Progenitor cell of endocrine pancreas (in vitro differentiated cells): ENCODE results near the gene POLE4. TPM values are rescaled to one million over a fixed set of nuclear protein-coding genes. Genes with fewer than 3 reads are reported as not detected.

ENCODE experiments used
- DNase-seq: peaks from one replicate; pipeline ENCODE4 v3.0.0; 2021; ENCODE audit warnings: low spot score; ENCODE audit not compliant: unreplicated experiment
- H3K27ac Mint-ChIP-seq: 2 replicates; pipeline ENCODE4 v1.8.0; 2021; ENCODE audit warnings: mild to moderate bottlenecking, moderate library complexity, mixed read lengths
- H3K27me3 Mint-ChIP-seq: 2 replicates; pipeline ENCODE4 v1.8.0; 2021; ENCODE audit warnings: mixed read lengths
- H3K36me3 Mint-ChIP-seq: 2 replicates; pipeline ENCODE4 v1.8.0; 2022; ENCODE audit warnings: mixed read lengths; ENCODE audit not compliant: insufficient read depth
- H3K4me1 Mint-ChIP-seq: 2 replicates; pipeline ENCODE4 v1.8.0; 2021; ENCODE audit warnings: low read depth, mixed read lengths
- H3K4me3 Mint-ChIP-seq: 2 replicates; pipeline ENCODE4 v1.8.0; 2021; ENCODE audit warnings: low read depth, mild to moderate bottlenecking, moderate library complexity, mixed read lengths
- H3K9me3 Mint-ChIP-seq: 2 replicates; pipeline ENCODE4 v1.8.0; 2021; ENCODE audit warnings: low read depth, mixed read lengths
- total RNA-seq: library from RNA; stranded (reverse); gene quantifications from 2 replicates; pipeline ENCODE4 v1.2.1, GENCODE V29; 2021
- TF ChIP-seq, protein P1 (sequence below): fragments of 200-600 bp; sonication (generic); IDR thresholded peaks from one replicate; pipeline ENCODE4 v1.5.0; 2021; ENCODE audit warnings: antibody characterized with exemption, mild to moderate bottlenecking; ENCODE audit not compliant: unreplicated experiment

Gene POLE4
- total RNA-seq, 1 donor from 2014 or later, result 27.7 TPM

DNA sequence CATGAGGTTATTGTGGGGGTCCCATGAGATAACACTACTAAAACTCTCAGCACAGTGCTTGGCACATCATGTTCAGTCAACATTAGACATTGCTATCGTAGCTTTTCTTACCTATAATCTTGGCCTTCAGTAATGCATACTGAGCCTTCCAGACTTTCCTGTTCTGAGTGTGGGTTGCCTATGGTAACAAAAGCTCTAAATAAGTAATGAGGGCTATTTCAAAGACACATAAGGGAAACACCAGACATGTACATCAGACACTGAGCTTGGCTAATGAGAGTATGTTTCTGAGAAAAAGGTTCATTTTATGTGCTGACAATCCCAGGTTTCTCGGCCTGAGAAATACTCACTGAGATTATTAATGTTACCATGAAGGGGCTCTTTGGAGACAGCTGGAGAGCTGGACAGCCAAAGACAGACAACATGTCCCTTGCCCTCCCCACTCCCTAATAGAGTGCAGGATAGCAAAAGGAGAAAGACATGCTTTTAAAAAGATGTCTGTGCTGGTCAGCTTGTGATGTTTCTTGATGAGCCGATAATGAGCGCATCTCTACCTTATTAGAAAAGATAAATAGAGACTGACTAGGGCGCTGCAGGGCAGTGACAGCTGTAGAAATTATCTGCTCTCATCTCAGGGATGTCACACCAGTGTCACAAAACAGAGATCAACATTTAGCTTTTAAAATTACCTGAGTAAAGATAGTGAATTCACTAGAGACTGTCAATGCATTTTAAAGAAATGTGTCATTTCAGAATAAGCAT lies 25.4 kb downstream of the POLE4 start:
- no peaks in the 10 kb centered on the region for H3K27me3 Mint-ChIP-seq
- H3K4me1 Mint-ChIP-seq, result no peaks in the 10 kb centered on the region
- TF ChIP-seq, protein P1, sequence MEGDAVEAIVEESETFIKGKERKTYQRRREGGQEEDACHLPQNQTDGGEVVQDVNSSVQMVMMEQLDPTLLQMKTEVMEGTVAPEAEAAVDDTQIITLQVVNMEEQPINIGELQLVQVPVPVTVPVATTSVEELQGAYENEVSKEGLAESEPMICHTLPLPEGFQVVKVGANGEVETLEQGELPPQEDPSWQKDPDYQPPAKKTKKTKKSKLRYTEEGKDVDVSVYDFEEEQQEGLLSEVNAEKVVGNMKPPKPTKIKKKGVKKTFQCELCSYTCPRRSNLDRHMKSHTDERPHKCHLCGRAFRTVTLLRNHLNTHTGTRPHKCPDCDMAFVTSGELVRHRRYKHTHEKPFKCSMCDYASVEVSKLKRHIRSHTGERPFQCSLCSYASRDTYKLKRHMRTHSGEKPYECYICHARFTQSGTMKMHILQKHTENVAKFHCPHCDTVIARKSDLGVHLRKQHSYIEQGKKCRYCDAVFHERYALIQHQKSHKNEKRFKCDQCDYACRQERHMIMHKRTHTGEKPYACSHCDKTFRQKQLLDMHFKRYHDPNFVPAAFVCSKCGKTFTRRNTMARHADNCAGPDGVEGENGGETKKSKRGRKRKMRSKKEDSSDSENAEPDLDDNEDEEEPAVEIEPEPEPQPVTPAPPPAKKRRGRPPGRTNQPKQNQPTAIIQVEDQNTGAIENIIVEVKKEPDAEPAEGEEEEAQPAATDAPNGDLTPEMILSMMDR, result no peak
- no peak overlapping the region for H3K27ac Mint-ChIP-seq
- no peak overlapping the region for H3K4me3 Mint-ChIP-seq
- no peak for DNase-seq
- peaks cover 10% of the 10 kb centered on the region for H3K9me3 Mint-ChIP-seq
- H3K36me3 Mint-ChIP-seq, result peaks cover 4% of the 10 kb centered on the region

DNA sequence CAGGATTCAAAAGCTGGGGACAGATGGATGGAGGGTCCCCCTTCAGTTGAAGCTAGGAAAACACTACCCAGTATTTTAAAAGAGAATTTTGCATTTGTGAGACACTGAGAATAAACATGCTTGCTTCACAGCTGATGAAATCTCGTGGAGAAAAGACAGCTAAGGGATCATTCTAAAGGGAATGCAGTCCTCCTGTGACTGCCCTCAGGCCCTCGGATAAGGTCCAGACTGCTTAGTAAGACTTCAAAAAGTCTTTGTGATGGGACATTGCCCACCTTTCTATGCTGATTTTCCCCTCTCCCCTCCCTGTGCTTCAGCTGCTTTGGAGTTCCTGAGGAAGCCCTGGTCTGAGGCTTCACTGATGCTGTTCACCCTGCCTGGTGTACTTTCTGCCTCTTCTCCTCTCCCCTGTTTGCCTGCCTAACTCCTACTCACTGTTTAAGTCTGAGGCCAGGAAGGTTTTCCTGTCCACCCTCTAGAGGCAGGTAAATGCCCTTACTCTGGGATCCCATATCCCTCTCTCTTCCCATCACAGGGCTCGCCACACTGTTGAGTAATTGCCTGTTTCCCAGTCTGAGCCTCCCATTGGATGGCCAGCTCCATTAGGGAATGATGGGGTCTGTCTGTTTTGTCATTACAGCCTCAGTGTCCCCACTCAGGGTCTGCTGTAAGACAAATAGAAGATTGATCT lies 26.6 kb downstream of the POLE4 start:
- TF ChIP-seq, protein P1, result no peak

DNA sequence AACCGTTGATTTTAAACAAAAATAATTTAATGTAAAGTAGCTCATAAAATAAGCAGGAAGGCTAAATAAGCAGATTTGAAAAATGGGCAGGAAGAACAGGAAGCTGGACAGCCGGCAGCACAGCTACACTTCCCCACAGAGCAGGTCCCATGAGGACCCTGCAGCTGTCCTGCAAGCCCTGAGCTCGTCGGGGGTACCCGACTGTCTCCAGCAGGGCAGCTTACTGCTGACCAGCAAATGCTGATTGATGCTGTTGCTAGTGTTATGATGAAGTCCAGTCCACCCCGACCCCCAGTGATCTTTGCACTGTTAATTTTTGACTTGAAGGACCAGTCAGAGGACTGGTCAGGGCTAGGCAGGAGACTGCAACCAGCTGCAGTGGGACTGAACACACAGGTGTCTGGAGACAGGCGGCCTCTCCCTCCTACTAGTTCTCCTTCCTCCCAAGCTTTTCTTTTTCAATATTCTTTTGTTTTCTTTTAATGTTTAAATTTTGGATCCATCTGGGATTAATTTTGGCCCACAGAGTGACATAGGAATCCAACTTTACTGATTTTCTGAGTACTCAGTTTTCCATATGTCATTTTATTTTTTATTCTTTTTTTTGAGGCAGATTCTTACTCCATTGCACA lies 27.7 kb downstream of the POLE4 start:
- no peak overlapping the region for H3K27ac Mint-ChIP-seq
- H3K4me1 Mint-ChIP-seq, result peaks cover 1% of the 10 kb centered on the region

More for the DNA sequence above, 26.6 kb downstream of the POLE4 start:
- Mint-ChIP-seq H3K27me3 (no peaks in the 10 kb centered on the region), H3K4me3 (no peak overlapping the region), H3K4me1 (no peaks in the 10 kb centered on the region), H3K27ac (no peak overlapping the region), H3K36me3 (peaks cover 4% of the 10 kb centered on the region), H3K9me3 (peaks cover 11% of the 10 kb centered on the region)
- DNase-seq, result no peak

DNA sequence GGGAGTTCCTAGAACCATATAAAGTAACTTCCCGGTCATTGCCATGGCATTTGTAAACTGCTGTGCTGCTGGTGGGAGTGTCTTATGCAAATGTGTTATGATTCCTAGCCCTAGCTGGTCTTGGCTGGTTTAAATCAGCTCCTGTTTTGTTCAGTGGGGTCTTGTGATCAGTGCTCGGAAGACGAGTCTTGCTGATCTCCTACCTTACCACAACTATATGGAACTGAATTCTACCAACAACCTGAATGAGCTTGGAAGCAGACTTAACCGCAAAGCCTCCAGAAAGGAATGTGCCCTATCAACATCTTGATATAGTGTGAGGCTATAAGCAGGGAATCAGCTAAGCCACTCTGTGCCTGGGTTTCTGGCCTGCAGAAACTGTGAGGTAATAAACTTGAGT lies 33.5 kb downstream of the POLE4 start:
- DNase-seq, result no peak
- Mint-ChIP-seq H3K9me3 (peaks cover 11% of the 10 kb centered on the region), H3K4me3 (no peak overlapping the region), H3K27ac (no peak overlapping the region), H3K27me3 (no peaks in the 10 kb centered on the region), H3K36me3 (peaks cover 4% of the 10 kb centered on the region), H3K4me1 (peaks cover 6% of the 10 kb centered on the region)
- TF ChIP-seq, protein P1, result no peak

More for the DNA sequence above, 27.7 kb downstream of the POLE4 start:
- Mint-ChIP-seq H3K27me3 (no peaks in the 10 kb centered on the region), H3K9me3 (peaks cover 11% of the 10 kb centered on the region), H3K4me3 (no peak overlapping the region), H3K36me3 (peaks cover 4% of the 10 kb centered on the region)
- TF ChIP-seq, protein P1, result no peak
- DNase-seq, result no peak

DNA sequence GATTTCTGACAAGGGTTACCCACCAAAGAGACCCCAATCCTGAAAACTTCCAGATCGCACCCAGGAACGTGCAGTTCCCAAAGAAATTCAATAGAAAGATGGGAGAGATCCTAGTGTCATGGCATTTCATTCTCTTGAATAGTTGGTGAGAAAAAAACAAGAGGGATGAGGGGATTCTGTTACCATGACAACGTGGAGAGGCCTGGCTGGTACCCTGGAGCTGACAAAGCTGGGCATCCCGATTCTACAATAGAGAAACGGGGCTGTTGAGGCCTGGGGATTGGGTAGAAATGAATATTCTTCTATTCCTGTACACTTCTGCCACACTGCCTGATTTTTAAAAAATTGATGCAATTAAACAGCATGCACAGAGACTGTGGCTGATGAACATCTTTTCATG lies 41.0 kb downstream of the POLE4 start:
- H3K4me1 Mint-ChIP-seq, result no peaks in the 10 kb centered on the region
- H3K27me3 Mint-ChIP-seq, result no peaks in the 10 kb centered on the region
- TF ChIP-seq, protein P1, result no peak
- H3K36me3 Mint-ChIP-seq, result no peaks in the 10 kb centered on the region
- H3K4me3 Mint-ChIP-seq, result no peak overlapping the region
- no peaks in the 10 kb centered on the region for H3K9me3 Mint-ChIP-seq
- H3K27ac Mint-ChIP-seq, result no peak overlapping the region
- no peak for DNase-seq
